NCI-H1436 (cell line): ENCODE data around the gene PCYOX1L.
A peak's percentile ranks its signal among the peaks of the same experiment; 100 is the strongest.

ENCODE experiments used
- DNase-seq: peaks from one replicate; lab custom pipeline; 2025; lab: John Stamatoyannopoulos, UW

PCYOX1L gene

GRCh38 chr5:149338364-149338763 lies 19.5 kb upstream of the PCYOX1L start:
- no peak for DNase-seq

- no peak for DNase-seq
Observed at GRCh38 chr5:149340920-149341319, 16.9 kb upstream of the PCYOX1L start.

- no peak for DNase-seq
Observed at GRCh38 chr5:149341876-149342275, 16.0 kb upstream of the PCYOX1L start.

- no peak for DNase-seq
Observed at GRCh38 chr5:149344151-149344550, 13.7 kb upstream of the PCYOX1L start.

- peak; percentile 94 for DNase-seq
Observed at GRCh38 chr5:149345147-149345891, 12.5 kb upstream of the PCYOX1L start, which contains the start of gene GRPEL2. Gene GRPEL2 (plus strand): TSS chr5:149345499. CDS start chr5:149345540, 41 bp downstream.

DNA sequence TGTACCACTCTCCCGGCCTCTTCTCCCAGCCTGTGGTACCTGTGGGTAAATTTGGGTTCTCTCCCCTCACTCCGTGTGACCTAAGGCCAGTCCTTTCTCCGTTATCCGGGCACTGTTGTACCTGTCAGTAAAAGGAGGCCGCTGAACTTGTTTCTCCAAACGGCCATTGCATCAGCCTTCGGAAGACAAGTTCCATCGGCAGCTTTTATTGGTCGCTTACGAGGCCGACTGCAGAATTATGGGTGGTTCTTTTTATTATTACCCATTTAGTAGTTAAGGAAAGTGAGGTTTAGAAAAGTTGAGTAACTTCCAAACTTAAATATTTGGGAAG lies 12.0 kb upstream of the PCYOX1L start:
- no peak for DNase-seq

GRCh38 chr5:149348518-149348917 lies 9.3 kb upstream of the PCYOX1L start:
- DNase-seq, result no peak

DNA sequence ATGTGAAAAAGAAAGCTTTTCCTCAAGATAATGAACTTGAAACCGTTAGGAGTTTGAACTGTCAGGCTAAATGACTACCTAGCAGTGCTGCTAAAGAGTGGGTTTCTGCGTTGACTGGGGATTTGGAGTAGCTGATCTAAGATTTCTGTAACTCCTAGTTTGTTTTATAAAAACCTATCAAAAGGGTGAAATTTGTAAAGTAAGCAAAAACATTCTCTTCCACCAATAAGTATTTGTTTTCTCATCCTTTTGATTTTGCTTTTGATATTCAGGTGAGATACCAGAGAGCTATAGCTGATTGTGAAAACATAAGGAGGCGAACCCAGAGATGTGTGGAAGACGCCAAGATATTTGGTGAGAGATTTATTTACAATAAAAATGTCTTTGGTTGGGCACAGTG lies 8.5 kb upstream of the PCYOX1L start:
- no peak for DNase-seq

GRCh38 chr5:149352169-149352568 lies 5.7 kb upstream of the PCYOX1L start:
- no peak for DNase-seq

DNA sequence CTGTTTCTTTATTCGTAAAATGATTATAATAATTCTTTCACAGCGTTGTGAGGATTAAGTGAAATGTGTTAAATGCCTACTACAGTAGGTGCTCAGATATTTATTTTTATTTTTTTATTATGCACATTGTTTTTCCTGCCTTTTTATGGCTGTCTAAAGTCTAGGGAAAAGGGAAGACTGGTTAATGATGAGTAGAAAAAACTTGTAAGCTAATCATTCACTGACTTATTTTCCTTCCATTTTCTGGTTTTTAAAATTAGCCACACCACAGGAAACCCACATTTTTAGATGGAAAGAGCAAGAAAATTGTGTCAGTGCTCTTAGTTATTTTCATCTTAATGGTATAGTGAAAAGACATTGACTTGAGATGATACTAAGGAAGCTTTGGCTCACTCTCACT lies 3.9 kb upstream of the PCYOX1L start:
- DNase-seq, result no peak

DNA sequence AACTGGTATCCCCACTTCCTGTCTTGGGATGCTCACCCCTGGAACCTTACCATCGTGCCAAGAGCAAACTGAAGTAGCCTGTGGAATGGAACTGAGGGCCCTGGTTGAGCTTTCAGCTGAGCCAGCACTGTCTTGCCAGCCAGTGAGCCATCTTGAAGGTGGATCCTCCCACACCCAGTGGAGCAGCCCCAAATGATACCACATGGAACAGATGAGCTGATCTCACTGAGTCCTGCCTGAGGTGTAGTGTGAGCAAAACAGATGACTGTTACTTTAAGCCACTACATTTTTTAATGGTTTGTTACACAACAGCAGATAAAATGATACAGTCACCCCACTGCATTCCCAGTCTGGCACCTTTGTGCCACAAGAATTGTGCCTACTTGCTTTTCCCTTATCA lies 2.2 kb upstream of the PCYOX1L start:
- DNase-seq, result no peak

DNA sequence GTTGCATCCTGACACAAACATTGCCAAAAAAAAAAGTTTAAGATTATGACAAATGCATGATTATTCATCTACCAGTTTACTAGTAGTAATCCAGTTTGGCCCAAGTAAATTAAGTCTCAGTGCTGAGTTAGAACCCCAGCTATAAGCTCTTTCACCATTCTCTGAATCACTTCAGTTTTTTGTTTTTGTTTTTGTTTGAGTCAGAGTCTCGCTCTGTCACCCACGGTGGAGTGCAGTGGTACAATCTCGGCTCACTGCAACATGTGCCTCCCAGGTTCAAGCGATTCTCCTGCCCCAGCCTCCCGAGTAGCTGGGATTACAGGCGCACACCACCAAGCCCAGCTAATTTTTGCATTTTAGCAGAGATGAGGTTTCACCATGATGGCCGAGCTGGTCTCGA lies 1.5 kb upstream of the PCYOX1L start:
- DNase-seq, result no peak

DNA sequence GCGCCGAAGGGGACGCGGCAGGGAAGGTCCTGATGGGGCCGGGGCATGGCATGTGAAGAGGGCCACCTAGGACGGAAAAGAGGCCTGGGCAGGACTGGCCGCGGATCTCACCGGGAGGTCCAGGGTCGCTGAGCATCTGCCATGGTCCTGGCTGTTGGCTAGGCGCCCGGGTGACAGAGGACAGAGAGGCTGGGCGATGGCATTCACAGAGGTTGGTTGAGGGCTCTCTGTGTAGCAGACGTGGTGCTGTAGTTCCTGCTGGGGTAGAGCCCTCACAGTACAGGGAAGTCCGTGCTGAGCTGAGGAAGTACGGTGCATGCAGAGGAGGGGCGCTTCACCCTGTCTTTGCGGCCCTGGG lies 427 bp downstream of the PCYOX1L start:
- DNase-seq, result no peak

DNA sequence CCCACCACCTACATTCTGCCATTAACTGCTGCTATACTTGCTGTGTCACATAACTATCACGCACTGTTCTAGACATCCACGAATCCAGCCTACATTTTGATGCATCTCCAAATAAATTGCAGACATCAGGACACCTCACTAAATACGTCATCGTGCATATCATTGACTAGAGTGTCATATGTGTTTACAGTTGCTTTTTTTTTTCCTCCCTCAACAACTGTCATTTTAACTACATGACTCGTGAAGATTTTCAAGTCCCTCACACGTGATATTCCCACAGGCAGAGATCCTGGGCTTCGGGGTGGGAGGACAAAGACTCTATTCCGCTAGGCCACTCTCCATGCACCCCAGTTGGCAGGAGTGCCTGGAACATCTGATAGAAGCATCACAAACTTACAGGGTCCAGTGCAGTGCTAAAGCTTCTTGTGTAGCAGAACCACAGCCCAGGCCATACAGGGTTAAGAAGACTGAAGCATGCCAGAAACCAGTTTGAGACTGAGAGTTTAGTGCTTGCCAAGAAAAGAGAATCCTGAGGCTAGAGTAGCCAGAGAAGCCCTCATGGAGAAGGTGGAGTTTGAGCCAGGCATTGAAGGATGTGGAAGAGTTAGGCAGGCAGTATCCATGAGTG lies 1.1 kb downstream of the PCYOX1L start:
- DNase-seq, result no peak

DNA sequence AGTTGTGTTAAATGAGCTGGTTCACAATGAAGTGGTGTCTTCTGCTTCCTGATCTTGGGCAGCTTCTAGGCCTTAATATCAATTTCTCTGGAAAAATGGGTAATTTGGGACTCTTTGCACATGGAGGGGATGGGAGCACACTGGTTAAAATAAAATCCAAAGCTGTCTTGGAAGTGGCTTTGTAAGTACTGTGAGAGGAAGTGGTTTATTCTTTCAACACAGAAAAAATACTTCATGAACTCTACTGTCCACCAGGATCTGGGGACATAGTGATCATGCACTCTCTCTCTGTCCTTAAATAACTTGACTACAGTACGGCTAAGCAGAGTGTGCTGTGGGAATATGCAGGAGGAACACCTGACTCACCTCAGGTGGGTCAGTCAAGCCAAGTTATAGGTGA lies 2.4 kb downstream of the PCYOX1L start:
- DNase-seq, result no peak

DNA sequence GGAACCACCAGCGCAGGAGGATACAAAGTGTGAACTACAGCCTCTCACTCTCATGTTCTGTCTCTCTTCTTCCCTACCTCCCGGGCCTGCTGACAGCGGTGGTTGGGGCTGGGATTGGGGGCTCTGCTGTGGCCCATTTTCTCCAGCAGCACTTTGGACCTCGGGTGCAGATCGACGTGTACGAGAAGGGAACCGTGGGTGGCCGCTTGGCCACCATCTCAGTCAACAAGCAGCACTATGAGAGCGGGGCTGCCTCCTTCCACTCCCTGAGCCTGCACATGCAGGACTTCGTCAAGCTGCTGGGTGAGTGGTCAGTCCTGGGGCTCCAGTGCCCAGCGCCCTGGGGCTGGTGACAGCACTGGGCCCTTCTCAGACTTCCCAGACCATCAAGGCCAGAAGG lies 4.7 kb downstream of the PCYOX1L start:
- DNase-seq, result no peak

DNA sequence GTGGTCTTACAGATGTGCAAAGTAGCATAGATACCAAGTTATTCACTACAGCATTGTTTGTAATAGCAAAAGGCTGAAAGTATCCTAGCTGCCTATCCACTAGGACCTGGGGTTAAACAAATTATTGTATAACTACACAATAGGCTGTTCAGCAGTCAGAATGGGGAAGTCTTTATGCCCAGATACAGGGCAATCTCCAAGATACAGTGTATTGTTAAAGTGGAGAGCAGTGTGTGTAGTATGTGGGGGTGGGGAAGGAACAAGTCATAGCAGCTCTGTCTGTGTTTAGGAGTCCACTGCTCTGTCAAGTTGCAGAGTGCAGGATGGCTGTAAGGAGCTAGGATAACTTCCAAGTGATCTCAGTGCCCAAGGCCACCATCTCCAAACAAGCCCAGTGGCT lies 5.5 kb downstream of the PCYOX1L start:
- DNase-seq, result no peak

GRCh38 chr5:149363936-149364335 lies 6.1 kb downstream of the PCYOX1L start:
- DNase-seq, result no peak

GRCh38 chr5:149364719-149365118 lies 6.9 kb downstream of the PCYOX1L start:
- DNase-seq, result no peak

GRCh38 chr5:149365418-149365817 lies 7.6 kb downstream of the PCYOX1L start:
- DNase-seq, result no peak

- no peak for DNase-seq
Observed at GRCh38 chr5:149366169-149366729, 8.4 kb downstream of the PCYOX1L start.

DNA sequence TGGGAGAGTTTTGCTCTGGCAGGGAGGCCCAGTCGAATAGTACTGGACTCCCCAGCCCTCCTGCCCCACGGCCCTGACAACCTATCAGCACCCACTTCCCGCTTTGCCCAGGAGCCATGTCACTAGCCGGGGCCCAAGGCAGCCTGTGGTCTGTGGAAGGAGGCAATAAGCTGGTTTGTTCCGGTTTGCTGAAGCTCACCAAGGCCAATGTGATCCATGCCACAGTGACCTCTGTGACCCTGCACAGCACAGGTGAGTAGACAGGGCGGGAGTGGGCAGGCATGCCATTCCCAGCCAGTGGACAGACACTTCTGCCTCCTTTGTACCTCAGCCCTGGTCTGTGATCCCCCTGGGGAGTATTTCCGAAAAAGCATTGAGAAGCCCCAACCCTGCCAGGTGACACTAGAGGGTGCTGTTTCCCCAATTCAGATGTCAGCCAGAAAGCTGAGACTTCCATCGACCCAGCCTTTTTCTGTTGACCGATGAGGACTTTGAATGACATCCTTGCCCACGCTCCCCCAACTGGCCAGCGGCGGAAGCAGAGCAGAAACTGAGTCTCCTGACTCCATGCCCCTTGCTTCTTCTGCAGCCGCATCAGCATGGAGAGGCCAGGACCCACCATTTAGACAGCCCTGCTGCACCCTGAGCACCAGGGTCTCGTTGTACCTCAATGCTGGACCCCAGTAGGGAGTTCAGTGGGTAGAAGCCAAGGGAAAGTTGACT lies 9.6 kb downstream of the PCYOX1L start:
- DNase-seq, result peak; percentile 75
